ENCODE data around the gene SRXN1.

Gene SRXN1

DNA sequence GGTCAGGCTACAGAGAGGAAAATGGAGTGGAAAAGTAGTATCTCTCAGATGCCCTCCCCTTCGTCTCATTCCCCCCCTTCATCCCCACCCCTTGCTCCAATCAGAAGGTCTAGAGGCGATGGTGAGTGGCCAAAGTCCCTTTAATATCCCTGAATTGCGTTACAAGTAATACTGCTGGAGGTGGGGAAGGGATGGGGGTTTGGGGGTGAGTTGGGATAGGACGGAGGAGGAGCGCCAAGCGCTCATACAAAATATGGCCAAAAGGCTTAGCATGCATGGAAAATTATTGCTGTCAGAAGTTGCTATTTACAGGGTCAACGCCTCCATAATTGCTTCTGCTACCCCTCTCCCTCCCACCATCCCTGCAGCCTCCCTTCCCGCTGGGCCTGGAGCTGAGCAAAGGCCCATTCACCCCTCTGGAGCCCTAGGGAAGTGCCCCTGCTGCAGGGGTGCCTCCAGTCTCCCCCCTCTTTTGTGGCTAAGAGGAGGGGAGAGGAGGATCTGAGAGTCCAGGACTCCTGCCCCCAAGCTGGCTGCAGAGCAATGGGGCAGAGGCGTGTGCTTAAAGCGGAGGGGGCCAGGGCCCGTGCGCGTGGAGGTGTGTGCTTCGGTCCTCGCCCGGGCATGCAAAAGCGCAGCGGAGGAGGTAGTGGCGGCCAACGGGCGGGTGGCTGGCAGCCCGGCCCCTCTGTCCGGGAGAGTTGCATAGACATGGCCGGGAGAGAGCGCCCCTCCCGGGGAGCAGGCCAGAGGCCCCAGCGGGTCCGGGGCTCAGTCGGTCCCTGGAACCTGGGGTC is 8.7 kb upstream of the SRXN1 start:
- no peak overlapping the region for H3K4me3 ChIP-seq (ENCODE audit: low read length)
- H2AFZ ChIP-seq (ENCODE audit: low read length), result no peak overlapping the region
- H3K4me2 ChIP-seq (ENCODE audit: low read depth, low read length), result no peak overlapping the region
- H3K36me3 ChIP-seq (replicated peaks; ENCODE audit: insufficient read depth, low read length), result no peaks in the 10 kb centered on the region
- H3K9ac ChIP-seq (ENCODE audit: low read length), result no peak overlapping the region
- no peaks in the 10 kb centered on the region for H3K9me2 ChIP-seq (replicated peaks; ENCODE audit: insufficient read depth, low read length)
- H3F3A ChIP-seq (ENCODE audit: insufficient read depth, low read length), result no peaks in the 10 kb centered on the region
- no peaks in the 10 kb centered on the region for H3K9me3 ChIP-seq (replicated peaks; ENCODE audit: insufficient read depth, low read length)
- no peak for TF ChIP-seq EZH2phosphoT487 (IDR thresholded peaks at IDR 0.05; ENCODE audit: low read length)
- TF ChIP-seq, protein P1, sequence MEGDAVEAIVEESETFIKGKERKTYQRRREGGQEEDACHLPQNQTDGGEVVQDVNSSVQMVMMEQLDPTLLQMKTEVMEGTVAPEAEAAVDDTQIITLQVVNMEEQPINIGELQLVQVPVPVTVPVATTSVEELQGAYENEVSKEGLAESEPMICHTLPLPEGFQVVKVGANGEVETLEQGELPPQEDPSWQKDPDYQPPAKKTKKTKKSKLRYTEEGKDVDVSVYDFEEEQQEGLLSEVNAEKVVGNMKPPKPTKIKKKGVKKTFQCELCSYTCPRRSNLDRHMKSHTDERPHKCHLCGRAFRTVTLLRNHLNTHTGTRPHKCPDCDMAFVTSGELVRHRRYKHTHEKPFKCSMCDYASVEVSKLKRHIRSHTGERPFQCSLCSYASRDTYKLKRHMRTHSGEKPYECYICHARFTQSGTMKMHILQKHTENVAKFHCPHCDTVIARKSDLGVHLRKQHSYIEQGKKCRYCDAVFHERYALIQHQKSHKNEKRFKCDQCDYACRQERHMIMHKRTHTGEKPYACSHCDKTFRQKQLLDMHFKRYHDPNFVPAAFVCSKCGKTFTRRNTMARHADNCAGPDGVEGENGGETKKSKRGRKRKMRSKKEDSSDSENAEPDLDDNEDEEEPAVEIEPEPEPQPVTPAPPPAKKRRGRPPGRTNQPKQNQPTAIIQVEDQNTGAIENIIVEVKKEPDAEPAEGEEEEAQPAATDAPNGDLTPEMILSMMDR (IDR thresholded peaks at IDR 0.05; ENCODE audit: low read length), result no peak
- TF ChIP-seq EZH2 (optimal IDR thresholded peaks at IDR 0.05; ENCODE audit: low read depth, low read length), result no peak
- peaks cover 43% of the 10 kb centered on the region for H3K27me3 ChIP-seq (replicated peaks; ENCODE audit: insufficient read depth, low read length)
- no peak for DNase-seq
- no peaks in the 10 kb centered on the region for H3K4me1 ChIP-seq (ENCODE audit: low read length)
- H3K27ac ChIP-seq (ENCODE audit: low read length), result no peak overlapping the region
- H3K79me2 ChIP-seq (ENCODE audit: low read length), result no peaks in the 10 kb centered on the region
- no peaks in the 10 kb centered on the region for H4K20me1 ChIP-seq (ENCODE audit: insufficient read depth, low read length)

DNA sequence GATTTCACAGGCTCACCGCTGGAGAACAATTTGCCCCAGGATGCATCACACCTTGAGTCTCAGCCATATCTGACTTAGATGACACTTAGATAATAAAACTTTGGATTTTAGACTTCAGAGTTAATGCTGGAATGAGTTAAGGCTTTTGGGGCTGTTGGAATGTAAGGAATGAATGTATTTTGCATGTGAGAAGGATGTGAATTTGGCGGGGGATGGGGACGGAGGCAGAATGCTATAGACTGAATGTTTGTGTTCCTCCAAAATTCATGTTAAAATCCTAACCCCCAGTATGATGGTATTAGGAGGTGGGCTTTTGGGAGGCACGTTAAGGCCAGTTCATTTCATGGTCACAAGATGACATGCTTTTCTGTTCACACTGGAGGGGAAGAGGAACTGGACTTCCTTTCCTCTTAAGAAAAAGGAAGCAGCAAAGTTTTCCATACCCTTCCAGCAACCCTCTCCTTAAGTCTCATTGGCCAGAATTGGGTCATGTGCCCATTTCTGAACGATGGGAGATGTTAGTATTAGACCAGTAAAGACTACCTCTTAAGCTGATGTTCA is 5.8 kb upstream of the SRXN1 start:
- no peaks in the 10 kb centered on the region for H3K36me3 ChIP-seq (replicated peaks; ENCODE audit: insufficient read depth, low read length)
- no peak overlapping the region for H3K4me2 ChIP-seq (ENCODE audit: low read depth, low read length)
- no peaks in the 10 kb centered on the region for H3K9me2 ChIP-seq (replicated peaks; ENCODE audit: insufficient read depth, low read length)
- no peak overlapping the region for H2AFZ ChIP-seq (ENCODE audit: low read length)
- peaks cover 1% of the 10 kb centered on the region; the same call in 1 of the 2 replicates for H3K4me1 ChIP-seq (ENCODE audit: low read length)
- no peaks in the 10 kb centered on the region for H3K9me3 ChIP-seq (replicated peaks; ENCODE audit: insufficient read depth, low read length)
- no peaks in the 10 kb centered on the region for H3K79me2 ChIP-seq (ENCODE audit: low read length)
- H3K27ac ChIP-seq (ENCODE audit: low read length), result no peak overlapping the region
- H3K4me3 ChIP-seq (ENCODE audit: low read length), result no peak overlapping the region
- no peak for DNase-seq
- H3K9ac ChIP-seq (ENCODE audit: low read length), result no peak overlapping the region
- peaks cover 35% of the 10 kb centered on the region for H3K27me3 ChIP-seq (replicated peaks; ENCODE audit: insufficient read depth, low read length)
- H4K20me1 ChIP-seq (ENCODE audit: insufficient read depth, low read length), result no peaks in the 10 kb centered on the region
- TF ChIP-seq, protein P1 (IDR thresholded peaks at IDR 0.05; ENCODE audit: low read length), result no peak
- no peaks in the 10 kb centered on the region for H3F3A ChIP-seq (ENCODE audit: insufficient read depth, low read length)

DNA sequence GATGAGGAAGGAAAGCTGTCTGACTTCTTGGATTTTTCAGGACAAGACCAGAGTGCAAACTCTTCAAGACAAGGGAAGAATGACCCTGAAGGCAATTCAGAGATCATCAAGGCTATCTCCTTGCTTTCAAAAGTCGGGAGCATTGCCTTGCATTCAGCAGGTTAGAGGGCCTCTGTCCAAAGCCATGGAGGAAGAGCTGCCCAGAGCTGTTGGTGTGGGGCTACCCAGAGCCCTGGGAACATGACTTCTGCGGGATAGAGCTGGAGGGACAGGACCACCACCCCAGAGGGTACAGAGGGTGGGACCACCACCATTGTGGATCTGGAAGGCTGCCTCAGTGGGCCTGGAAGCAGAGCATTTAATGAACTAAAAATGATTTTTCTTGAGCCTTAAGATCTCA is 5.2 kb upstream of the SRXN1 start:
- no peak overlapping the region for H3K4me3 ChIP-seq (ENCODE audit: low read length)
- no peaks in the 10 kb centered on the region for H3K36me3 ChIP-seq (replicated peaks; ENCODE audit: insufficient read depth, low read length)
- no peaks in the 10 kb centered on the region for H3F3A ChIP-seq (ENCODE audit: insufficient read depth, low read length)
- H3K9ac ChIP-seq (ENCODE audit: low read length), result no peak overlapping the region
- H4K20me1 ChIP-seq (ENCODE audit: insufficient read depth, low read length), result no peaks in the 10 kb centered on the region
- no peaks in the 10 kb centered on the region for H3K9me3 ChIP-seq (replicated peaks; ENCODE audit: insufficient read depth, low read length)
- H3K27ac ChIP-seq (ENCODE audit: low read length), result no peak overlapping the region
- no peak overlapping the region for H2AFZ ChIP-seq (ENCODE audit: low read length)
- peaks cover 5% of the 10 kb centered on the region; the same call in 1 of the 2 replicates for H3K4me1 ChIP-seq (ENCODE audit: low read length)
- no peak for DNase-seq
- H3K9me2 ChIP-seq (replicated peaks; ENCODE audit: insufficient read depth, low read length), result no peaks in the 10 kb centered on the region
- H3K79me2 ChIP-seq (ENCODE audit: low read length), result no peaks in the 10 kb centered on the region
- H3K4me2 ChIP-seq (ENCODE audit: low read depth, low read length), result no peak overlapping the region
- TF ChIP-seq EZH2 (optimal IDR thresholded peaks at IDR 0.05; ENCODE audit: low read depth, low read length) (no peak), EZH2phosphoT487 (IDR thresholded peaks at IDR 0.05; ENCODE audit: low read length) (no peak)
- TF ChIP-seq, protein P1 (IDR thresholded peaks at IDR 0.05; ENCODE audit: low read length), result no peak
- peaks cover 35% of the 10 kb centered on the region for H3K27me3 ChIP-seq (replicated peaks; ENCODE audit: insufficient read depth, low read length)

Measured in MM.1S (cell line).